ENCODE results near the gene CALN1.

CALN1 gene

DNA sequence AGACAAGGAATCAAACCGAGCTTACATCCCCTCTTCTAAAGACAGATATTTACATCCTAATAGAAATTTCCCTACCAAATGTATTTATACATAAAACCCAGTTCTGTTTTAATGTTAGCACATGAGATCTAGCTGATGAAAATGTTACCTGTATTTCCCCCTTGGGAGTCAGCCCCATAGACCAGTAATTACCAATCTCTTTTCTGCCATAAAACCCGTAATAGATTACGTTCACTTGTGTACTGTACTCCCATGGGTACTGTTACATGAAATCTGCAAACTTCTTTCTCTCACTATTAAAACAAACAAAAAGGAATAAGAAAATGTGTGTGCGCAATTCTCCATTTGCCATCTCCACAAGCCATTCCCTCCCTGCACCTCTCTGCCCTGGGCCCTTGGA is 450.9 kb downstream of the CALN1 start:
- no peaks in the 10 kb centered on the region for H3K79me2 ChIP-seq
- no peak overlapping the region for H2AFZ ChIP-seq
- no peaks in the 10 kb centered on the region for H3K9me3 ChIP-seq (ENCODE audit: control insufficient read depth, low read length)
- no peak overlapping the region for H3K27ac ChIP-seq
- no peak overlapping the region for H3K9ac ChIP-seq
- no peaks in the 10 kb centered on the region for H3K4me1 ChIP-seq
- no peaks in the 10 kb centered on the region for H3K36me3 ChIP-seq (ENCODE audit: control insufficient read depth, insufficient read depth, low read length)
- TF ChIP-seq, protein P1, sequence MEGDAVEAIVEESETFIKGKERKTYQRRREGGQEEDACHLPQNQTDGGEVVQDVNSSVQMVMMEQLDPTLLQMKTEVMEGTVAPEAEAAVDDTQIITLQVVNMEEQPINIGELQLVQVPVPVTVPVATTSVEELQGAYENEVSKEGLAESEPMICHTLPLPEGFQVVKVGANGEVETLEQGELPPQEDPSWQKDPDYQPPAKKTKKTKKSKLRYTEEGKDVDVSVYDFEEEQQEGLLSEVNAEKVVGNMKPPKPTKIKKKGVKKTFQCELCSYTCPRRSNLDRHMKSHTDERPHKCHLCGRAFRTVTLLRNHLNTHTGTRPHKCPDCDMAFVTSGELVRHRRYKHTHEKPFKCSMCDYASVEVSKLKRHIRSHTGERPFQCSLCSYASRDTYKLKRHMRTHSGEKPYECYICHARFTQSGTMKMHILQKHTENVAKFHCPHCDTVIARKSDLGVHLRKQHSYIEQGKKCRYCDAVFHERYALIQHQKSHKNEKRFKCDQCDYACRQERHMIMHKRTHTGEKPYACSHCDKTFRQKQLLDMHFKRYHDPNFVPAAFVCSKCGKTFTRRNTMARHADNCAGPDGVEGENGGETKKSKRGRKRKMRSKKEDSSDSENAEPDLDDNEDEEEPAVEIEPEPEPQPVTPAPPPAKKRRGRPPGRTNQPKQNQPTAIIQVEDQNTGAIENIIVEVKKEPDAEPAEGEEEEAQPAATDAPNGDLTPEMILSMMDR (IDR thresholded peaks at IDR 0.05): no peak
- H3K4me2 ChIP-seq (ENCODE audit: low read length): no peak overlapping the region
- H3K27me3 ChIP-seq (ENCODE audit: control insufficient read depth, insufficient read depth, low read length): no peaks in the 10 kb centered on the region
- no peak overlapping the region for H3K4me3 ChIP-seq (ENCODE audit: low read depth, low read length)

DNA sequence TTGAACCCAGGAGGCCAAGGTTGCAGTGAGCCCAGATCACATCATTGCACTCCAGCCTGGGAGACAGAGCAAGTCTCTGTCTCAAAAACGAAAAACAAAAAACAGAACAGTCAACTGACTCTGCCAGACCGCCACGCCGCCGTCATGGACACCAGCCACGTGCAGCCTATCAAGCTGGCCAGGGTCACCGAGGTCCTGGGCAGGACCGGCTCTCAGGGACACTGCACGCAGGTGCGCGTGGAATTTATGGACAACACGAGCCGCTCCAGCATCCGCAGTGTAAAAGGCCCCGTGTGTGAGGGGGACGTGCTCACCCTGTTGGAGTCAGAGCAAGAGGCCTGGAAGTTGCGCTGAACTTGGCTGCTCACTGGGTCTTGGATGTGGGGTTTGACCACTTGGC is 470.0 kb downstream of the CALN1 start:
- Histone ChIP-seq H3K4me2 (ENCODE audit: low read length) (no peak overlapping the region), H3K9me3 (ENCODE audit: control insufficient read depth, low read length) (no peaks in the 10 kb centered on the region), H2AFZ (no peak overlapping the region), H3K9ac (no peak overlapping the region), H3K27ac (no peak overlapping the region), H3K4me3 (ENCODE audit: low read depth, low read length) (no peak overlapping the region), H3K4me1 (no peaks in the 10 kb centered on the region), H3K36me3 (ENCODE audit: control insufficient read depth, insufficient read depth, low read length) (no peaks in the 10 kb centered on the region), H3K79me2 (no peaks in the 10 kb centered on the region), H3K27me3 (ENCODE audit: control insufficient read depth, insufficient read depth, low read length) (no peaks in the 10 kb centered on the region)
- TF ChIP-seq, protein P1 (IDR thresholded peaks at IDR 0.05): no peak

DNA sequence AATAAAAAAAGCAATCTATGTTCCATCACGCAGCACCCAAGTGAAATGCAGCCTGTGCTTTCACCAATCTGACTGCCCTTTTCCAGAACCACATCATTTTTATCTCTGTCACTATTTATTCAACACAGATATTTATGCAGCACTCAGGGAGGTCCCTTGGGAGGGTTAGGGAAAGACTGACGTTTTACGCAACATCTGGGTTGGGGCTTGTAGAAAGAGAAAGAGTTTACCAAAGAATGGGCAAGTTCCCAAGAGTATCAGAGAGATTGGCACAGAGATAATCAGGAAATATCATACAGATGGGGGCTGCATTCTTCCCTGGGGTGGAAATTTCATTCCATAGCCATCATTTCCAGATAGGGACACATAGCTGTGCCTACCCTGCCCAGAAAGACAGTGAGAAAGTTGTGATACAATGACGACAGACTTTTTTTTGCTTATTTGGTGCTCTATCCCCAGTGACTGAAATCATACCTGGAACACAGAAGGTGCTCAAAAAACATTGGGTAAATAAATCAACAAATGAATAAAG is 474.2 kb downstream of the CALN1 start:
- H3K9me3 ChIP-seq (ENCODE audit: control insufficient read depth, low read length): no peaks in the 10 kb centered on the region
- H2AFZ ChIP-seq: no peak overlapping the region
- H3K36me3 ChIP-seq (ENCODE audit: control insufficient read depth, insufficient read depth, low read length): no peaks in the 10 kb centered on the region
- no peak overlapping the region for H3K4me2 ChIP-seq (ENCODE audit: low read length)
- TF ChIP-seq, protein P1 (IDR thresholded peaks at IDR 0.05): no peak
- no peak overlapping the region for H3K9ac ChIP-seq
- H3K4me3 ChIP-seq (ENCODE audit: low read depth, low read length): no peak overlapping the region
- H3K27me3 ChIP-seq (ENCODE audit: control insufficient read depth, insufficient read depth, low read length): no peaks in the 10 kb centered on the region
- no peak overlapping the region for H3K27ac ChIP-seq
- H3K79me2 ChIP-seq: no peaks in the 10 kb centered on the region
- H3K4me1 ChIP-seq: no peaks in the 10 kb centered on the region

DNA sequence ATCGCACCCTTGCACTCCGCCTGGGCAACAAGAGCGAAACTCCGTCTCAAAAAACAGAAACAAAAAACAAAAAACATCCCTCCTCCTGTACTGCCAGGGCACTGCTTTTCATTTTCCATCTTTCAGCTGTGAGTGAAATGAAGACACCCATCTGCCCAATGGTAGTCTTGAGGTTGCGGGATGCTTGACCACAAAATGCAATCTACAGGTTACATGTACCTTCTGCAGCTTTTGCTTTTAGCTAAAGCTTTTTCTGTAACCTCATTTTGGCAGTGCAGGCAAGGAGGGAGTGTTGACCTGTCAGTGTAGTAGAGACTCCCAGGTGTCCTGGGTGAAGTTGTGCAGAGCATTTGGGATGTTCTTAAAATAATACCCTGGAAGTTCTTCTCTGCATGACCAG is 476.5 kb downstream of the CALN1 start:
- no peak overlapping the region for H3K4me2 ChIP-seq (ENCODE audit: low read length)
- TF ChIP-seq, protein P1 (IDR thresholded peaks at IDR 0.05): no peak
- no peaks in the 10 kb centered on the region for H3K27me3 ChIP-seq (ENCODE audit: control insufficient read depth, insufficient read depth, low read length)
- no peak overlapping the region for H2AFZ ChIP-seq
- no peak overlapping the region for H3K9ac ChIP-seq
- H3K79me2 ChIP-seq: no peaks in the 10 kb centered on the region
- H3K9me3 ChIP-seq (ENCODE audit: control insufficient read depth, low read length): no peaks in the 10 kb centered on the region
- H3K4me3 ChIP-seq (ENCODE audit: low read depth, low read length): no peak overlapping the region
- H3K27ac ChIP-seq: no peak overlapping the region
- H3K4me1 ChIP-seq: no peaks in the 10 kb centered on the region
- no peaks in the 10 kb centered on the region for H3K36me3 ChIP-seq (ENCODE audit: control insufficient read depth, insufficient read depth, low read length)

DNA sequence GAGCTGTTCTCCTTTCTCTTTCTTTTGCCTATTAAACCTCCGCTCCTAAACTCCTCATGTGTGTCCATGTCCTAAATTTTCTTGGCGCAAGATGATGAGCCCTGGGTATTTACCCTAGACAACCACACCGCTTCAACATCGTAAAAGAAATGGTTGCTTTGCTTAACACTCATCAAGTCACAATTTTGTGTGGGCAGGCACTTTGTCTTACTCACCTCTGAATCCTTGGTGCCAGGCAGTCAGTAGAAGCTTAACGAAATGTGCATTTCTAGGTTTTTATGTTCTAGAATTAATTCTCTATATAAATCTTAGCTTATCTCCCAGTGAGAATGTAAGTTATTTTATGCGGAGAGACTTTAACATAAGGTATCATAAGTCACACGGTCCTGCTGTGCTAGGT is 478.7 kb downstream of the CALN1 start:
- Histone ChIP-seq H2AFZ (no peak overlapping the region), H3K36me3 (ENCODE audit: control insufficient read depth, insufficient read depth, low read length) (no peaks in the 10 kb centered on the region), H3K4me3 (ENCODE audit: low read depth, low read length) (no peak overlapping the region), H3K9ac (no peak overlapping the region), H3K79me2 (no peaks in the 10 kb centered on the region), H3K4me2 (ENCODE audit: low read length) (no peak overlapping the region), H3K27me3 (ENCODE audit: control insufficient read depth, insufficient read depth, low read length) (no peaks in the 10 kb centered on the region), H3K27ac (no peak overlapping the region), H3K9me3 (ENCODE audit: control insufficient read depth, low read length) (no peaks in the 10 kb centered on the region), H3K4me1 (no peaks in the 10 kb centered on the region)
- TF ChIP-seq, protein P1 (IDR thresholded peaks at IDR 0.05): no peak

All from parathyroid adenoma (tissue), 2 donors.